Measurements from ENCODE around the gene PHF21A. TPM values are rescaled to one million over a fixed set of nuclear protein-coding genes. Genes with fewer than 3 reads are reported as not detected.

Gene PHF21A
- total RNA-seq, 1 experiment from 2014 or later, result 20.5 TPM

GRCh38 chr11:45936511-45937054 lies 184.7 kb downstream of the PHF21A start:
- intact Hi-C loops (cut with micrococcal nuclease; ENCODE audit: unreplicated experiment), result no loop called here
- no peak overlapping the region for H3K4me3 Mint-ChIP-seq (ENCODE audit: low read depth, unreplicated experiment)
- no peak for TF ChIP-seq CTCF (IDR thresholded peaks at IDR 0.05; ENCODE audit: unreplicated experiment)
- peaks cover 6% of the 10 kb centered on the region for H3K36me3 Mint-ChIP-seq (ENCODE audit: insufficient read depth, unreplicated experiment)
- no peak overlapping the region for H3K27ac Mint-ChIP-seq (ENCODE audit: unreplicated experiment)
- no peaks in the 10 kb centered on the region for H3K4me1 Mint-ChIP-seq (ENCODE audit: low read depth, unreplicated experiment)
- H3K9me3 Mint-ChIP-seq (ENCODE audit: low read depth, unreplicated experiment), result no peaks in the 10 kb centered on the region
- no peaks in the 10 kb centered on the region for H3K27me3 Mint-ChIP-seq (ENCODE audit: unreplicated experiment)
- no peak for DNase-seq
- BruUV-seq (replicated peaks), result no TSS peak
- CTCF ChIA-PET, result no interaction called here

GRCh38 chr11:45935349-45936064 lies 185.7 kb downstream of the PHF21A start:
- DNase-seq, result no peak
- BruUV-seq (replicated peaks), result no TSS peak
- Mint-ChIP-seq H3K9me3 (ENCODE audit: low read depth, unreplicated experiment) (no peaks in the 10 kb centered on the region), H3K4me3 (ENCODE audit: low read depth, unreplicated experiment) (no peak overlapping the region), H3K27me3 (ENCODE audit: unreplicated experiment) (no peaks in the 10 kb centered on the region), H3K27ac (ENCODE audit: unreplicated experiment) (no peak overlapping the region), H3K36me3 (ENCODE audit: insufficient read depth, unreplicated experiment) (peaks cover 6% of the 10 kb centered on the region), H3K4me1 (ENCODE audit: low read depth, unreplicated experiment) (peaks cover under 1% of the 10 kb centered on the region)
- TF ChIP-seq CTCF (IDR thresholded peaks at IDR 0.05; ENCODE audit: unreplicated experiment), result no peak
- intact Hi-C loops (cut with micrococcal nuclease; ENCODE audit: unreplicated experiment), result no loop called here
- CTCF ChIA-PET, result no interaction called here

GRCh38 chr11:45934580-45935318 lies 186.5 kb downstream of the PHF21A start:
- Mint-ChIP-seq H3K4me1 (ENCODE audit: low read depth, unreplicated experiment) (peaks cover 8% of the 10 kb centered on the region), H3K9me3 (ENCODE audit: low read depth, unreplicated experiment) (no peaks in the 10 kb centered on the region), H3K27ac (ENCODE audit: unreplicated experiment) (no peak overlapping the region), H3K36me3 (ENCODE audit: insufficient read depth, unreplicated experiment) (peaks cover 14% of the 10 kb centered on the region), H3K27me3 (ENCODE audit: unreplicated experiment) (no peaks in the 10 kb centered on the region), H3K4me3 (ENCODE audit: low read depth, unreplicated experiment) (no peak overlapping the region)
- BruUV-seq (replicated peaks), result no TSS peak
- CTCF ChIA-PET, result no interaction called here
- intact Hi-C loops (cut with micrococcal nuclease; ENCODE audit: unreplicated experiment), result no loop called here
- no peak for TF ChIP-seq CTCF (IDR thresholded peaks at IDR 0.05; ENCODE audit: unreplicated experiment)
- DNase-seq, result no peak

GRCh38 chr11:45933846-45934579 lies 187.2 kb downstream of the PHF21A start:
- no peak overlapping the region for H3K27ac Mint-ChIP-seq (ENCODE audit: unreplicated experiment)
- intact Hi-C loops (cut with micrococcal nuclease; ENCODE audit: unreplicated experiment), result no loop called here
- H3K4me1 Mint-ChIP-seq (ENCODE audit: low read depth, unreplicated experiment), result peaks cover 11% of the 10 kb centered on the region
- H3K36me3 Mint-ChIP-seq (ENCODE audit: insufficient read depth, unreplicated experiment), result peaks cover 15% of the 10 kb centered on the region
- H3K4me3 Mint-ChIP-seq (ENCODE audit: low read depth, unreplicated experiment), result no peak overlapping the region
- H3K9me3 Mint-ChIP-seq (ENCODE audit: low read depth, unreplicated experiment), result no peaks in the 10 kb centered on the region
- no peak for TF ChIP-seq CTCF (IDR thresholded peaks at IDR 0.05; ENCODE audit: unreplicated experiment)
- H3K27me3 Mint-ChIP-seq (ENCODE audit: unreplicated experiment), result no peaks in the 10 kb centered on the region
- CTCF ChIA-PET, result interaction anchor here (0.6 kb wide), 1 partner anchor 80 kb away, joined by 3 read pairs; no protein-coding TSS in a partner anchor
- no TSS peak for BruUV-seq (replicated peaks)
- DNase-seq, result no peak

Measured in Calu3 (cell line).